Measurements from ENCODE around the gene LIX1L. TPM values are rescaled to one million over a fixed set of nuclear protein-coding genes. Genes with fewer than 3 reads are reported as not detected.

LIX1L gene
- total and polyA plus RNA-seq, 2 of the 13 experiments (the other 11 are each of a cell fraction or from before 2014, with no cell fraction given): 8.1 to 24.9 TPM

GRCh38 chr1:145957443-145958319 lies at the start of gene LIX1L (continued):
- TF ChIP-seq NR0B2 (CRISPR knock-in tag; IDR thresholded peaks at IDR 0.05) (no peak), HBP1 (CRISPR knock-in tag; IDR thresholded peaks at IDR 0.05; ENCODE audit: low read depth) (peak; percentile 76), HDAC2 (CRISPR knock-in tag; IDR thresholded peaks at IDR 0.05) (peak; percentile 30; the same call in 1 of the 2 replicates), TBL1XR1 (IDR thresholded peaks at IDR 0.05; ENCODE audit: borderline replicate concordance, low read length, partially characterized antibody) (peak; percentile 31), MED1 (CRISPR knock-in tag; IDR thresholded peaks at IDR 0.05) (peak; percentile 40; the same call in 1 of the 2 replicates), PRDM10 (CRISPR knock-in tag; IDR thresholded peaks at IDR 0.05; ENCODE audit: low read depth) (no peak), ZSCAN9 (CRISPR knock-in tag; IDR thresholded peaks at IDR 0.05; ENCODE audit: borderline replicate concordance) (peak; percentile 28; the same call in 1 of the 2 replicates), TFDP2 (CRISPR knock-in tag; IDR thresholded peaks at IDR 0.05) (peak; percentile 22; the same call in 1 of the 2 replicates), CREM (IDR thresholded peaks at IDR 0.05) (peak; percentile 17; the same call in 1 of the 2 replicates), CREM (CRISPR knock-in tag; IDR thresholded peaks at IDR 0.05) (no peak), ELF4 (CRISPR knock-in tag; IDR thresholded peaks at IDR 0.05; ENCODE audit: borderline replicate concordance) (no peak), ZNF124 (CRISPR knock-in tag; IDR thresholded peaks at IDR 0.05) (0 out of 2 replicates have a peak, but pooled peaks have one; percentile 16), CBX2 (IDR thresholded peaks at IDR 0.05; ENCODE audit: low read depth, low read length) (no peak), CBX2 (CRISPR knock-in tag; IDR thresholded peaks at IDR 0.05; ENCODE audit: low read depth) (no peak), REPIN1 (CRISPR knock-in tag; IDR thresholded peaks at IDR 0.05; ENCODE audit: borderline replicate concordance, low read depth) (peak; percentile 29; the same call in 1 of the 2 replicates), HIC2 (CRISPR knock-in tag; IDR thresholded peaks at IDR 0.05; ENCODE audit: low read depth) (peak; percentile 80), ZNF839 (CRISPR knock-in tag; IDR thresholded peaks at IDR 0.05; ENCODE audit: borderline replicate concordance) (no peak), PRMT3 (CRISPR knock-in tag; IDR thresholded peaks at IDR 0.05; ENCODE audit: borderline replicate concordance, low read depth) (no peak)

All from HepG2 (cell line).